SK-N-MC (cell line): ENCODE data around the gene TANC1.

Experiments
- EZH2 ChIP-seq: fragments of 200-600 bp; sonication (generic); IDR thresholded peaks from one replicate; pipeline ENCODE4 v1.6.1; 2017; ENCODE audit warnings: antibody characterized with exemption
- POLR2AphosphoS5 ChIP-seq: IDR thresholded peaks from 2 replicates; pipeline ENCODE4 v1.6.1; 2012; ENCODE audit warnings: mild to moderate bottlenecking, low read depth, low read length, borderline replicate concordance

DNA sequence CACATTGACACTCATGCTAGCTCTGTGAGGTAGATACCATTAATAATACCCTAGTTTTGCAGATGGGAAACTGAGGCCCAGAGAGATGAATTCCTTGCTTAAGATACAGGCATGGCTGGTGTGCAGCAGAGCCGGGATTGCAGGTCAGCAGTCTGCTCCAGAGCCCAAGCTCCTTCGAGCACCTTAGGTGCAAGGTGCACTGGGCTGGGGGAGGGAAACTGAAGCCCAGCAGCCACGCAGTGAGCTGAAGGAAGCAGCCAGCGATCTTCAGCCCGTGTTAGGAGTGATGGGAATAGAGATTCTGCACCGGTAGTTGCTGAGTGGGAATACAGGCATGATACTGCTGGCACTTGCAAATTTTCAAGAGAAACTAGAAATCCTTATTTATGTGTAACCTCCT, 50.6 kb downstream of the TANC1 start:
- TF ChIP-seq POLR2AphosphoS5 = no peak
- TF ChIP-seq EZH2 = no peak
